HTR-8/SVneo (cell line): Measurements from ENCODE around the gene UGT1A6.
A peak's percentile ranks its signal among the peaks of the same experiment; 100 is the strongest.

Experiments
- DNase-seq: peaks from one replicate; pipeline ENCODE4 v3.0.0; 2011; ENCODE audit warnings: low spot score, mixed read lengths; ENCODE audit not compliant: insufficient read length
- FAIRE-seq: peaks from 2 replicates; lab custom pipeline; 2011; peaks lifted over from hg19 to GRCh38; lab: Jason Lieb, UNC

The UGT1A6 gene

GRCh38 chr2:233815861-233816260, 123.2 kb downstream of the UGT1A6 start:
- FAIRE-seq (no peak), DNase-seq (no peak)

DNA sequence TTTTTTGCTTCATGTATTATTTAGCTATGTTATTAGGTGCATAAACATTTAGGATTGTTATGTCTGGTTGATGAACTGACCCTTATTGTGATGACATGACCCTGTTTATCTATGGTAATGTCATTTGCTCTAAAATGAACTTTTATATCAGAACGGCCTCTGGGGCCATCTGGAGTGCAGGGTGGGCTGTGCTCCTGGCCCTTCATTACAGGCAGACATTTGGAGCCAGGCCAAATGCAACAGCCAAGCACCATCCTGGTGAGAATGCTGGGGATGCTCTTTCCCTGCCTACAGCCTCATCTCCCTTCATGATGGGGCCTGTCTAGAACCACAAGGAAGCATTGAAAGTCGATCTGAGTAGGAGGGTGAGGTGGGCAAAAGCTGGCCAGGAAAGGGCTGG, 123.6 kb downstream of the UGT1A6 start:
- DNase-seq (no peak), FAIRE-seq (no peak)

DNA sequence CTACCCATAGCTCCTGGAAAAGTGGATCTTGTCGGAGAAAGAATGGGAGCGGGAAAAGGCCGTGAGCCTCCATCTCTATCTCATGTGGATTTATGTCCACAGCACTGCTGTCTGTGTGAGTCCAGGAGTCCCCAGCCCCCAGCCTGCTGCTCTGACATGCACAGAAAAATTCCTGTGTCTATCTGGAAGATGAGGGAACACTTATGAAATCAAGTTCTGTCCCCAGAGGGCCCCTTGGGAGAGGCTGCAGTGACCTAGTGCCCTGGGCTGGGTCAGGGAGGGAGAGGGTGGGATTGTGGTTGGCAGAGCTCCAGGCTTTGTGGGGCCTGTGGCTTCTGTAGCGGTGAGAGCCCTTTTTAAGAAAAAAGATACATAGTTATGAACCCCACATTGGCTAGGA, 124.1 kb downstream of the UGT1A6 start:
- FAIRE-seq = no peak
- no peak for DNase-seq

DNA sequence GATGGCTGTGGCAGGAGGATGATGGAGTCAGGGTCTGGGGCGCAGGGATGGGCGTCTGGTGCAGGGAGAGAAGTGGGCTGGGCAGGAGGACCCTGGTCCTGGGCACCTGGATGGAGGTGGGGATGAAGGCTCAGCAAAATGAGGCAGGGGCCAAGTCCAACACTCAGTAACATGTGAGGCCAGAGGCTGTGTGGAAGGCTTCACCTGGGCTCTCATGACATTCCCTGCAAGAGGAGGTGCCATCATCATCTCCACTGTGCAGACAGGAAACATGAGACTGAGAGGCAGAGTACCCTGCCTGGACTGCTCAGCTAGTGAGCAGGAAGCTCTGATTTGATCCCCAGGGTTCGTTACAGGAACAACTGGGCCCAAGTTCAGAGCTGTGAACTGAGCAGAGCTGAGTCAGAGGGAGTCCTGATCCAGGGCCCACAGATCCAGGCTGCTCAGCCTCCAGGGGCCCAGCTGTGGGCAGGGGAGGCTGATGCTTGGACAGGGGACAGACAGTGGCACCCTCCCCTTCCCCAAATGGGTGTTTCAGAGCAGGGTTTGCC, 124.7 kb downstream of the UGT1A6 start:
- no peak for FAIRE-seq
- DNase-seq = no peak

GRCh38 chr2:233817995-233818638, 125.4 kb downstream of the UGT1A6 start:
- DNase-seq (no peak), FAIRE-seq (peak; percentile 20)

DNA sequence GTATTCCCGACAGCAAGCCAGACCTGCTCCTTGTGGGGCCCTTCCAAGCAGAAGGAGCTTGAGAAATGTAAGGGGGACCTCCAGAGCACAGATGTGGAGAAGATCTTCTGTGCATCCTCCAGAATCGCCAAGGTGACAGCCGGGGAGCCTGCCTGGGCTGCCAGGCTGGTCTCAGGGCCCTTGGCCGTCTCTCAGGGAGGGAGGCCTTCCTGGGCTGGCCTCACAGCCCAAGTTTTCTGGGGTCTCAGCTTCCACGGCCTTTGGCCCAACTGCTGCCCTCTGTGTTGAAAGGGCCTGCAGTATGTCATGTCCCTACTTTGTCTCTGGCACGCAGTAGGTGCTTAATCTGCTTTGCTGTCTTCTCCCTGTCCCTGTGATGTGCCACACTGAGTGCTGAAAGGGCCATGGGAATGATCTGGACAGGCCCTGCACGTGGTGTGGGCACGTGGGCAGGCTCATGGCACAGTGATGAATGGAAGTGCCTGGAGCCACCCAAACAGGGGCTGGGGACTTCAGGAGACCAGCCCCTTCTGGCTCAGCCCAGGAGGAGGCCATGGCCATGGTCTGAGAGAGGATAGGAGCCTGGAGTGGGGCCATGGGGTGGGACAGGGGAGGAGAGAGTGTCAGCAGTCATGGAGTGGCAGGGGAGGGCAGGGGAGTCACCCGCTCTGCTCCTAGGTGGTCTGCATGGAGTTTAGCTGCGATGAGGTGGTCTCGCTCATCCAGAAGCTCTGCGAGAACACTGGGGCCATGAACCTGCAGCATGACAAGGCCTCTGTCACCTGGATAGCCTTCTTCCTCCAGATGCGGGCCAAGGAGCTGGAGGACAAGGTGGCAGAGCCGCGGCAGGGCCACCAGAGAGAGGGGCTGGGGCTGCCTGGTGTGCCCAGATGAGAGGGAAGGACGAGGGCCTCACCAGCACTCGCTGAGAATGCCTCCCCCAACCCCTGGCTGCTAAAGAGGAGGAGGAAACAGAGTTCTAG, 126.2 kb downstream of the UGT1A6 start:
- DNase-seq (no peak), FAIRE-seq (no peak)

- no peak for DNase-seq
These were observed 127.4 kb downstream of the UGT1A6 start for GRCh38 chr2:233819884-233820773.

DNA sequence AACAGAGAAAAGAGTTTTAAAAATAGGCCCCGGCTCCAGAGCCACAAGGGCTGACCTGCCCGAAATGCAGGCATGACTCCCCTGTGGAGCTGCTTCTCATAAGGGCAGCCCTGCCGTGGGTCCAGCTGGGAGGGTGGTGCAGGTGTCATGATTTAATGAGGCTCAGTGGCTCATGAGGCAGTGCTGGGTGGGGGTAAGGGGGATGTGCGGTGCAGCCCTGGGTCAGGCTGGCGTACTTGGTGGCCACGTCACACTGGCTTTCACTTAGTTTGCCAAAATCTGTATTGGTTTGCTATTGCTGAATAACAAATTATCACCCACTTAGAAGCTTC, 128.1 kb downstream of the UGT1A6 start:
- DNase-seq (no peak), FAIRE-seq (no peak)

More at GRCh38 chr2:233819884-233820773, 127.4 kb downstream of the UGT1A6 start:
- FAIRE-seq = no peak

DNA sequence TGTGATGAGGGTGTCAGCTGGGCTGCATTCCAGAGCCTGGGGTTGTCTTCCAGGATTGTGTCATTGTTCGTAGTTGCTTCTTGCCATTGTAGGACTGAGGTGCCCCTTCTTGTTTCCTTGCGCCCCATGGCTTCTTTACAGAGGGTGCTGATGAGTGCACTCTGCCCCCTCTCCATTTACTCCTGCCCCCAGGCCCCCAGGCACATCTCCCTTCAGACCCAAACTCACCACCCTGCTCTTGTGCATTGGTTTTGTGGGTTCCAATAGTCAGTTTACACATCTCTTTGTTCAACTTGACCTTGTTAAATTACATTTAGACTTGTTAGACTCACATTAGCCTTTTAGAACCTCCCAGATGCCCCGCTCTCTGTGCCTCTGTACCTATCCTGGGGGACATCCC, 128.5 kb downstream of the UGT1A6 start:
- no peak for DNase-seq
- FAIRE-seq = no peak

- FAIRE-seq (no peak), DNase-seq (no peak)
These were observed 129.0 kb downstream of the UGT1A6 start for GRCh38 chr2:233821709-233822100.

GRCh38 chr2:233822101-233822771, 129.5 kb downstream of the UGT1A6 start:
- FAIRE-seq (no peak), DNase-seq (no peak)
